Activated naive CD4-positive, alpha-beta T cell treated with anti-CD3 and anti-CD28 coated beads, Interleukin-2, amount 10 ng/mL, durations not matched to agents 7 days and 5 days (primary cell): ENCODE measurements around the gene NRCAM.

ENCODE experiments used
- CTCF ChIA-PET: fragments of 350-600 bp; sonication (Branson Sonifier 250); formaldehyde crosslinking; loops from one replicate; lab custom pipeline; 2021; ENCODE audit warnings: antibody characterized with exemption; lab: Charles Lee
- DNase-seq: peaks from one replicate; pipeline ENCODE4 v3.0.0-alpha.2; 2020
- H3K27ac Mint-ChIP-seq: one replicate; pipeline ENCODE4 v1.8.0; 2021; ENCODE audit warnings: mild to moderate bottlenecking, moderate library complexity, mixed read lengths
- H3K27me3 Mint-ChIP-seq: one replicate; pipeline ENCODE4 v1.8.0; 2021; ENCODE audit warnings: mild to moderate bottlenecking, mixed read lengths
- H3K36me3 Mint-ChIP-seq: one replicate; pipeline ENCODE4 v1.8.0; 2021; ENCODE audit warnings: mixed read lengths
- H3K4me1 Mint-ChIP-seq: one replicate; pipeline ENCODE4 v1.8.0; 2021; ENCODE audit warnings: mixed read lengths
- H3K4me3 Mint-ChIP-seq: one replicate; pipeline ENCODE4 v1.8.0; 2021; ENCODE audit warnings: mild to moderate bottlenecking, moderate library complexity, mixed read lengths
- H3K9me3 Mint-ChIP-seq: one replicate; pipeline ENCODE4 v1.8.0; 2021; ENCODE audit warnings: mixed read lengths

Gene NRCAM

GRCh38 chr7:108453320-108453719 is 2.9 kb downstream of the NRCAM start:
- Mint-ChIP-seq H3K36me3 (no peaks in the 10 kb centered on the region), H3K27me3 (peaks cover 65% of the 10 kb centered on the region), H3K4me3 (no peak overlapping the region), H3K9me3 (no peaks in the 10 kb centered on the region), H3K27ac (no peak overlapping the region), H3K4me1 (peaks cover 12% of the 10 kb centered on the region)
- CTCF ChIA-PET: interaction anchor here (0.7 to 2.4 kb wide), 3 partner anchors 44 to 275 kb away, joined by 3 to 13 read pairs (median 5); no protein-coding TSS in a partner anchor
- no peak for DNase-seq

GRCh38 chr7:108452707-108453106 is 3.5 kb downstream of the NRCAM start:
- Mint-ChIP-seq H3K27ac (no peak overlapping the region), H3K27me3 (peaks cover 59% of the 10 kb centered on the region), H3K4me3 (no peak overlapping the region), H3K4me1 (peaks cover 12% of the 10 kb centered on the region), H3K9me3 (no peaks in the 10 kb centered on the region), H3K36me3 (no peaks in the 10 kb centered on the region)
- CTCF ChIA-PET: interaction anchor here (0.7 to 2.4 kb wide), 8 partner anchors 8 to 274 kb away, joined by 3 to 13 read pairs (median 4); no protein-coding TSS in a partner anchor
- DNase-seq: no peak

GRCh38 chr7:108451296-108451848 is 4.9 kb downstream of the NRCAM start:
- DNase-seq: no peak
- CTCF ChIA-PET: interaction anchor here (1.0 kb wide), 1 partner anchor 8 kb away, joined by 4 read pairs; no protein-coding TSS in a partner anchor
- Mint-ChIP-seq H3K27ac (no peak overlapping the region), H3K9me3 (no peaks in the 10 kb centered on the region), H3K36me3 (no peaks in the 10 kb centered on the region), H3K4me3 (no peak overlapping the region), H3K27me3 (peaks cover 46% of the 10 kb centered on the region), H3K4me1 (peaks cover 5% of the 10 kb centered on the region)

GRCh38 chr7:108450160-108450559 is 6.1 kb downstream of the NRCAM start:
- Mint-ChIP-seq H3K27ac (no peak overlapping the region), H3K4me3 (no peak overlapping the region), H3K27me3 (peaks cover 34% of the 10 kb centered on the region), H3K4me1 (peaks cover 5% of the 10 kb centered on the region), H3K36me3 (no peaks in the 10 kb centered on the region), H3K9me3 (no peaks in the 10 kb centered on the region)
- no peak for DNase-seq
- CTCF ChIA-PET: interaction anchor here (0.7 kb wide), 1 partner anchor 1317 kb away, joined by 4 read pairs; no protein-coding TSS in a partner anchor

GRCh38 chr7:108449521-108449920 is 6.7 kb downstream of the NRCAM start:
- CTCF ChIA-PET: no interaction called here
- no peaks in the 10 kb centered on the region for H3K9me3 Mint-ChIP-seq
- no peak overlapping the region for H3K4me3 Mint-ChIP-seq
- no peaks in the 10 kb centered on the region for H3K36me3 Mint-ChIP-seq
- DNase-seq: no peak
- peaks cover 2% of the 10 kb centered on the region for H3K4me1 Mint-ChIP-seq
- no peak overlapping the region for H3K27ac Mint-ChIP-seq
- peaks cover 27% of the 10 kb centered on the region for H3K27me3 Mint-ChIP-seq

GRCh38 chr7:108448584-108449505 is 7.4 kb downstream of the NRCAM start:
- Mint-ChIP-seq H3K27me3 (peaks cover 21% of the 10 kb centered on the region), H3K27ac (no peak overlapping the region), H3K36me3 (no peaks in the 10 kb centered on the region), H3K4me3 (no peak overlapping the region), H3K4me1 (no peaks in the 10 kb centered on the region), H3K9me3 (no peaks in the 10 kb centered on the region)
- CTCF ChIA-PET: no interaction called here
- DNase-seq: no peak

- no peaks in the 10 kb centered on the region for H3K4me1 Mint-ChIP-seq
- H3K27ac Mint-ChIP-seq: no peak overlapping the region
- DNase-seq: no peak
- no peak overlapping the region for H3K4me3 Mint-ChIP-seq
- H3K9me3 Mint-ChIP-seq: no peaks in the 10 kb centered on the region
- H3K27me3 Mint-ChIP-seq: no peaks in the 10 kb centered on the region
- CTCF ChIA-PET: interaction anchor here (1.0 kb wide), 1 partner anchor 55 kb away, joined by 3 read pairs; no protein-coding TSS in a partner anchor
- no peaks in the 10 kb centered on the region for H3K36me3 Mint-ChIP-seq
Observed at GRCh38 chr7:108442039-108442568, 14.1 kb downstream of the NRCAM start.

- no peak for DNase-seq
- Mint-ChIP-seq H3K27ac (no peak overlapping the region), H3K27me3 (no peaks in the 10 kb centered on the region), H3K36me3 (no peaks in the 10 kb centered on the region), H3K9me3 (no peaks in the 10 kb centered on the region), H3K4me1 (no peaks in the 10 kb centered on the region), H3K4me3 (no peak overlapping the region)
- CTCF ChIA-PET: interaction anchor here (1.0 kb wide), 1 partner anchor 56 kb away, joined by 3 read pairs; no protein-coding TSS in a partner anchor
Observed at GRCh38 chr7:108441392-108441955, 14.8 kb downstream of the NRCAM start.

GRCh38 chr7:108440613-108441012 is 15.6 kb downstream of the NRCAM start:
- Mint-ChIP-seq H3K4me3 (no peak overlapping the region), H3K36me3 (no peaks in the 10 kb centered on the region), H3K4me1 (no peaks in the 10 kb centered on the region), H3K27me3 (no peaks in the 10 kb centered on the region), H3K27ac (no peak overlapping the region), H3K9me3 (no peaks in the 10 kb centered on the region)
- DNase-seq: no peak
- CTCF ChIA-PET: no interaction called here

GRCh38 chr7:108436906-108437305 is 19.3 kb downstream of the NRCAM start:
- H3K4me3 Mint-ChIP-seq: no peak overlapping the region
- H3K36me3 Mint-ChIP-seq: no peaks in the 10 kb centered on the region
- CTCF ChIA-PET: no interaction called here
- H3K27ac Mint-ChIP-seq: no peak overlapping the region
- H3K4me1 Mint-ChIP-seq: no peaks in the 10 kb centered on the region
- no peaks in the 10 kb centered on the region for H3K9me3 Mint-ChIP-seq
- DNase-seq: no peak
- peaks cover 6% of the 10 kb centered on the region for H3K27me3 Mint-ChIP-seq

GRCh38 chr7:108434010-108434409 is 22.2 kb downstream of the NRCAM start:
- CTCF ChIA-PET: interaction anchor here (0.9 kb wide), 1 partner anchor 10 kb away, joined by 3 read pairs; no protein-coding TSS in a partner anchor
- Mint-ChIP-seq H3K27ac (no peak overlapping the region), H3K27me3 (peaks cover 9% of the 10 kb centered on the region), H3K36me3 (no peaks in the 10 kb centered on the region), H3K4me3 (no peak overlapping the region), H3K4me1 (no peaks in the 10 kb centered on the region), H3K9me3 (no peaks in the 10 kb centered on the region)
- DNase-seq: no peak

GRCh38 chr7:108431099-108431498 is 25.1 kb downstream of the NRCAM start:
- H3K4me1 Mint-ChIP-seq: no peaks in the 10 kb centered on the region

GRCh38 chr7:108430664-108431063 is 25.6 kb downstream of the NRCAM start:
- CTCF ChIA-PET: interaction anchor here (1.2 kb wide), 1 partner anchor 10 kb away, joined by 3 read pairs; no protein-coding TSS in a partner anchor
- no peaks in the 10 kb centered on the region for H3K9me3 Mint-ChIP-seq
- H3K4me3 Mint-ChIP-seq: no peak overlapping the region
- DNase-seq: no peak
- H3K36me3 Mint-ChIP-seq: no peaks in the 10 kb centered on the region
- H3K27ac Mint-ChIP-seq: no peak overlapping the region
- H3K4me1 Mint-ChIP-seq: no peaks in the 10 kb centered on the region
- peaks cover 12% of the 10 kb centered on the region for H3K27me3 Mint-ChIP-seq

More at GRCh38 chr7:108431099-108431498, 25.1 kb downstream of the NRCAM start:
- Mint-ChIP-seq H3K9me3 (no peaks in the 10 kb centered on the region), H3K36me3 (no peaks in the 10 kb centered on the region), H3K27ac (no peak overlapping the region), H3K27me3 (peaks cover 12% of the 10 kb centered on the region), H3K4me3 (no peak overlapping the region)
- CTCF ChIA-PET: no interaction called here
- no peak for DNase-seq

- peaks cover 12% of the 10 kb centered on the region for H3K27me3 Mint-ChIP-seq
- no peaks in the 10 kb centered on the region for H3K36me3 Mint-ChIP-seq
- H3K9me3 Mint-ChIP-seq: no peaks in the 10 kb centered on the region
- no peak overlapping the region for H3K27ac Mint-ChIP-seq
- no peak for DNase-seq
- CTCF ChIA-PET: no interaction called here
- no peaks in the 10 kb centered on the region for H3K4me1 Mint-ChIP-seq
- H3K4me3 Mint-ChIP-seq: no peak overlapping the region
Observed at GRCh38 chr7:108427766-108428165, 28.5 kb downstream of the NRCAM start.
